BLaER1 treated with 17β-estradiol and CSF1 and Interleukin-3, amounts not matched to agents 10 nM and 100 nM (cell line): ENCODE data around the gene PPP6R2.

Experiments
- H3K27ac ChIP-seq, 11 experiments: shearing (Covaris generic); formaldehyde crosslinking; 2 replicates each; pipeline ENCODE4 v1.8.1; 2022
- H3K27me3 ChIP-seq, 11 experiments: shearing (Covaris generic); formaldehyde crosslinking; 2 replicates each; pipeline ENCODE4 v1.8.1; 2022
- H3K36me3 ChIP-seq, 11 experiments: shearing (Covaris generic); formaldehyde crosslinking; 2 replicates each; pipeline ENCODE4 v1.8.1; 2022
- H3K4me1 ChIP-seq, 10 experiments: shearing (Covaris generic); formaldehyde crosslinking; 2 replicates each; pipeline ENCODE4 v1.8.1; 2022
- H3K4me2 ChIP-seq, 11 experiments: shearing (Covaris generic); formaldehyde crosslinking; 2 replicates each; pipeline ENCODE4 v1.8.1; 2022
- H3K4me3 ChIP-seq, 10 experiments: shearing (Covaris generic); formaldehyde crosslinking; 2 replicates each; pipeline ENCODE4 v1.8.1; 2022
- H3K9ac ChIP-seq, 11 experiments: shearing (Covaris generic); formaldehyde crosslinking; 2 replicates each; pipeline ENCODE4 v1.8.1; 2022
- H3K9me3 ChIP-seq, 11 experiments: shearing (Covaris generic); formaldehyde crosslinking; replicated peaks in 1 of 11; 2 replicates each; pipeline ENCODE4 v1.8.1; 2022
- H4K20me1 ChIP-seq, 11 experiments: shearing (Covaris generic); formaldehyde crosslinking; 2 replicates each; pipeline ENCODE4 v1.8.1; 2022
- Cebpa-rat ChIP-seq, 11 experiments: shearing (Covaris generic); IDR thresholded peaks; 2 replicates each; pipeline ENCODE4 v1.8.1; 2022

The PPP6R2 gene

DNA sequence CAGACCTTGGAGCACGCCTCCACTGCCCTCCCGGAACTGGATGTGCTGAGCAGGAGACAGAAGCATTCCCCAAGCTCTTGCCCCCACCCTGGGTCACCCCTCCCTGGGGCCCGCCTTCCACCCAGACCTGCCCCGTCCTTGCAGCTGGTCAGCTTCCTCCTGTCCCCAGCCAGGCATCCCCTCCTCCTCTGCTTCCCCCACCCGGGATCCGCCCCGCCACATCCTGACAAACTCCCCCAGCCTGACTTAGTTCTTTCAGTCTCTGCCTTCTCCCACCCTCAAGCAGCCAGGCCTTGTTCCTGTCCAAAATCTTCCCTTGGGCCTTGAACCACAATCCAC lies 34.6 kb upstream of the PPP6R2 start:
- Histone ChIP-seq H3K9me3 (no peaks in the 10 kb centered on the region), H3K27me3 (peaks cover 0 to 15% (median 0%) of the 10 kb centered on the region in 11 experiments; a peak in 4 of 22 replicates), H3K4me3 (peak overlapping the region in 9 of 10 experiments; percentile 33 to 66 (median 49); a peak in 18 of 20 replicates), H3K27ac (peak overlapping the region; percentile 38 to 89 (median 84); a peak in 21 of 22 replicates), H3K4me2 (peak overlapping the region; percentile 88 to 100 (median 98)), H3K36me3 (no peaks in the 10 kb centered on the region), H3K4me1 (peaks cover 65 to 85% (median 80%) of the 10 kb centered on the region in 10 experiments), H4K20me1 (peaks cover 8 to 59% (median 32%) of the 10 kb centered on the region in 11 experiments; a peak in 21 of 22 replicates), H3K9ac (peak overlapping the region; percentile 64 to 80 (median 75))
- no peak for TF ChIP-seq Cebpa-rat (IDR thresholded peaks at IDR 0.05)

DNA sequence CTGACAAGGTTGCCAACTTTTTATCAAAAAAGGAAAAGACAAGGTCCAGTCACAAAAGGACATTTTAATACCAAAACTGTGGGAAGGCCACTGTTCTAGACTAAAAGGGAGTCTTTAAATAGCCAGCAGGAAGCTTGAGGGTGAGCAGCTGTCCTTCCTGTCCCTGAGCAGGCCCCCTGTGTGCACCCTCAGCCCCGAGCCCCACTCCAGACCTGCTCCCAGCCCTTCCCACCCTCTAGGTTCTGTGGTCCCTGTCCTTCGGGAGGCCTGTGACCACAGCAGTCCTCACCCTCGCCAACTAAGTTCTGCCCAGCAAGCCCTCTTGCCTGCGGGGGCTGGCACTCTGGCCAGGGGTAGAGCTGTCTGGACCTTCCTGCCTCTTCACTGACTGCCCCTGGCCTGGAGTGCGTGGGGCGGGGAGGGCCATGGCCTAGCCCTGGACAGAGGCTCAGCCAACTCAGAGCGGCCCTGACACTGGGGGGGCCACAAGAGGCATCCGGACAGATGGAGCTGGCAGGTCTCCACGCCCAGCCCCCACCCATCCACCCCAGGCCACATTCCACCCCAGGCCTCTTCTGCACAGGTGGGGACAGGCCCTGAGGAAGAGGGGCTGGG lies 34.0 kb upstream of the PPP6R2 start:
- peak overlapping the region; percentile 64 to 80 (median 75) for H3K9ac ChIP-seq
- H3K27ac ChIP-seq: peak overlapping the region; percentile 38 to 89 (median 84); a peak in 21 of 22 replicates
- no peak for TF ChIP-seq Cebpa-rat (IDR thresholded peaks at IDR 0.05)
- peak overlapping the region; percentile 88 to 100 (median 98) for H3K4me2 ChIP-seq
- H3K4me3 ChIP-seq: peak overlapping the region in 8 of 10 experiments; percentile 33 to 66 (median 50); a peak in 13 of 20 replicates
- no peaks in the 10 kb centered on the region for H3K9me3 ChIP-seq
- peaks cover 2 to 54% (median 27%) of the 10 kb centered on the region in 11 experiments; a peak in 20 of 22 replicates for H4K20me1 ChIP-seq
- peaks cover 65 to 85% (median 80%) of the 10 kb centered on the region in 10 experiments for H3K4me1 ChIP-seq
- H3K27me3 ChIP-seq: peaks cover 0 to 15% (median 0%) of the 10 kb centered on the region in 11 experiments; a peak in 4 of 22 replicates
- no peaks in the 10 kb centered on the region for H3K36me3 ChIP-seq

GRCh38 chr22:50309601-50309991 lies 33.5 kb upstream of the PPP6R2 start:
- Histone ChIP-seq H3K4me3 (peak overlapping the region in 8 of 10 experiments; percentile 33 to 66 (median 50); a peak in 11 of 20 replicates), H3K27ac (peak overlapping the region; percentile 38 to 89 (median 84); a peak in 21 of 22 replicates), H3K9ac (peak overlapping the region; percentile 64 to 80 (median 75); a peak in 20 of 22 replicates), H3K9me3 (no peaks in the 10 kb centered on the region), H3K4me2 (peak overlapping the region; percentile 88 to 100 (median 98)), H4K20me1 (peaks cover 0 to 51% (median 24%) of the 10 kb centered on the region in 11 experiments; a peak in 18 of 22 replicates), H3K4me1 (peaks cover 68 to 86% (median 82%) of the 10 kb centered on the region in 10 experiments), H3K36me3 (no peaks in the 10 kb centered on the region), H3K27me3 (peaks cover 0 to 15% (median 0%) of the 10 kb centered on the region in 11 experiments; a peak in 4 of 22 replicates)
- no peak for TF ChIP-seq Cebpa-rat (IDR thresholded peaks at IDR 0.05)

- peaks cover 0 to 51% (median 23%) of the 10 kb centered on the region in 11 experiments; a peak in 19 of 22 replicates for H4K20me1 ChIP-seq
- peak overlapping the region in 1 of 10 experiments; percentile 35; a peak in 1 of 20 replicates for H3K4me3 ChIP-seq
- no peak for TF ChIP-seq Cebpa-rat (IDR thresholded peaks at IDR 0.05)
- peaks cover 0 to 19% (median 0%) of the 10 kb centered on the region in 11 experiments; a peak in 4 of 22 replicates for H3K27me3 ChIP-seq
- H3K27ac ChIP-seq: peak overlapping the region in 9 of 11 experiments; percentile 66 to 89 (median 85); a peak in 10 of 22 replicates
- H3K36me3 ChIP-seq: no peaks in the 10 kb centered on the region
- no peaks in the 10 kb centered on the region for H3K9me3 ChIP-seq
- peak overlapping the region in 9 of 11 experiments; percentile 64 to 80 (median 76); a peak in 12 of 22 replicates for H3K9ac ChIP-seq
- peaks cover 69 to 86% (median 82%) of the 10 kb centered on the region in 10 experiments for H3K4me1 ChIP-seq
- H3K4me2 ChIP-seq: peak overlapping the region; percentile 88 to 100 (median 98)
Observed at GRCh38 chr22:50310031-50310722, 33.0 kb upstream of the PPP6R2 start.

DNA sequence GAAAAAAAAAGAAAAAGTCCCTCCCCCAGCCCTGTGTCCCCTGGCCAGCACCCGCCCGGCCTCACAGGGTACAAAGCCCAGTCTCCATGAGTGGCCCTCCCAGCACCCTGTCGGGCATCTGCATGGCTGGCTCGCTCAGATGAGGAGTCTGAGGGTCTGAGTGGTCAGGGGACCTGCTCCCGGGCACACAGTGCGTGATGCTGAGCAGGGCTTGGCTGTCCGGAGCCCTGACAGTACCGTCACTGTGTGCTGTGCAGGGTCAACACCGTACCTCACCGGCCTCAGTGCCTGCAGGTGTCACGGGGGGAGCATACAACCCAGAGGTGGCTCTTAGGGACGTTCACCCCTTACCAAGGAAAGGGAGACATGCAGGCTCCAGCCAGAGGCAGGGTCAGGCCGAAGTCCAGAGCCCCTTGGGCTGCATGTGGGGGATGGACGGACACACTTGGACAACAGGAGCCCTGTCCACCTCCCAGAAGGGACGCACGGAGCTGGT lies 32.1 kb upstream of the PPP6R2 start:
- Histone ChIP-seq H3K9me3 (no peaks in the 10 kb centered on the region), H3K4me3 (no peak overlapping the region; a peak in 1 of 20 replicates), H3K9ac (peak overlapping the region in 3 of 11 experiments; percentile 19 to 40 (median 27); a peak in 2 of 22 replicates), H3K4me1 (peaks cover 72 to 86% (median 82%) of the 10 kb centered on the region in 10 experiments), H3K27ac (no peak overlapping the region), H3K27me3 (peaks cover 0 to 27% (median 0%) of the 10 kb centered on the region in 11 experiments; a peak in 5 of 22 replicates), H4K20me1 (peaks cover 0 to 45% (median 15%) of the 10 kb centered on the region in 11 experiments; a peak in 14 of 22 replicates), H3K4me2 (peak overlapping the region; percentile 36 to 100 (median 97); a peak in 21 of 22 replicates), H3K36me3 (no peaks in the 10 kb centered on the region)
- TF ChIP-seq Cebpa-rat (IDR thresholded peaks at IDR 0.05): no peak

- Histone ChIP-seq H3K27ac (no peak overlapping the region), H3K27me3 (peaks cover 0 to 32% (median 0%) of the 10 kb centered on the region in 11 experiments; a peak in 5 of 22 replicates), H3K9ac (peak overlapping the region in 4 of 11 experiments; percentile 26 to 40 (median 32); a peak in 6 of 22 replicates), H3K4me3 (no peak overlapping the region; a peak in 1 of 20 replicates), H3K4me2 (peak overlapping the region; percentile 36 to 100 (median 97)), H3K9me3 (no peaks in the 10 kb centered on the region), H3K36me3 (no peaks in the 10 kb centered on the region), H3K4me1 (peaks cover 76 to 90% (median 87%) of the 10 kb centered on the region in 10 experiments), H4K20me1 (peaks cover 0 to 41% (median 13%) of the 10 kb centered on the region in 11 experiments; a peak in 14 of 22 replicates)
- TF ChIP-seq Cebpa-rat (IDR thresholded peaks at IDR 0.05): no peak
Observed at GRCh38 chr22:50311606-50312351, 31.3 kb upstream of the PPP6R2 start.

DNA sequence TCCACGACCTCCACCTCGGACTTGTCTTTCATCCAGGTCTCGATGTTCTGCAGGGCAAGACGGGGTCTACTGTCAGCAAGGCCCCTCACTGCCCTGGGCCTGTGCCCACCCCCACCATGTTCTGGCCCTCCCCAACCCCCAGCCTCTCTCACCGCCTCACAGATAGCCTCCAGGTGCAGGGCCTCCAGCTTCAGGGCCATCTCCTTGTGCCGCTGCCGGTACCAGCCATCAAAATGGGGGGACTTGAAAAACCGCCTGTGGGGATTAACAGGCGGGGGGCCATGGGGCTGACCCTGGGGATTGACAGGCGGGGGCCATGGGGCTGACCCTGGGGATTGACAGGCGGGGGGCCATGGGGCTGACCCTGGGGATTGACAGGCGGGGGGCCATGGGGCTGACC lies 30.8 kb upstream of the PPP6R2 start:
- no peak overlapping the region for H3K27ac ChIP-seq
- H3K4me1 ChIP-seq: peaks cover 79 to 94% (median 92%) of the 10 kb centered on the region in 10 experiments
- H3K27me3 ChIP-seq: peaks cover 0 to 32% (median 0%) of the 10 kb centered on the region in 11 experiments; a peak in 6 of 22 replicates
- H3K4me2 ChIP-seq: peak overlapping the region; percentile 36 to 100 (median 97); a peak in 21 of 22 replicates
- peaks cover 0 to 41% (median 13%) of the 10 kb centered on the region in 11 experiments; a peak in 14 of 22 replicates for H4K20me1 ChIP-seq
- no peaks in the 10 kb centered on the region for H3K9me3 ChIP-seq
- TF ChIP-seq Cebpa-rat (IDR thresholded peaks at IDR 0.05): no peak
- H3K36me3 ChIP-seq: no peaks in the 10 kb centered on the region
- H3K9ac ChIP-seq: peak overlapping the region in 2 of 11 experiments; percentile 27 to 40; a peak in 2 of 22 replicates
- no peak overlapping the region for H3K4me3 ChIP-seq
